ENCODE results near the gene PIGS. TPM values are rescaled to one million over a fixed set of nuclear protein-coding genes. Genes with fewer than 3 reads are reported as not detected.
"Not testable (repeated sequence)": the region's sequence is repeated elsewhere in the genome, so short reads cannot be mapped to it uniquely, and the experiment has no call there.

The PIGS gene
- 48.9 and 83.5 TPM in 2 replicates for total RNA-seq (2014; rRNA removed; shearing (Covaris generic))

DNA sequence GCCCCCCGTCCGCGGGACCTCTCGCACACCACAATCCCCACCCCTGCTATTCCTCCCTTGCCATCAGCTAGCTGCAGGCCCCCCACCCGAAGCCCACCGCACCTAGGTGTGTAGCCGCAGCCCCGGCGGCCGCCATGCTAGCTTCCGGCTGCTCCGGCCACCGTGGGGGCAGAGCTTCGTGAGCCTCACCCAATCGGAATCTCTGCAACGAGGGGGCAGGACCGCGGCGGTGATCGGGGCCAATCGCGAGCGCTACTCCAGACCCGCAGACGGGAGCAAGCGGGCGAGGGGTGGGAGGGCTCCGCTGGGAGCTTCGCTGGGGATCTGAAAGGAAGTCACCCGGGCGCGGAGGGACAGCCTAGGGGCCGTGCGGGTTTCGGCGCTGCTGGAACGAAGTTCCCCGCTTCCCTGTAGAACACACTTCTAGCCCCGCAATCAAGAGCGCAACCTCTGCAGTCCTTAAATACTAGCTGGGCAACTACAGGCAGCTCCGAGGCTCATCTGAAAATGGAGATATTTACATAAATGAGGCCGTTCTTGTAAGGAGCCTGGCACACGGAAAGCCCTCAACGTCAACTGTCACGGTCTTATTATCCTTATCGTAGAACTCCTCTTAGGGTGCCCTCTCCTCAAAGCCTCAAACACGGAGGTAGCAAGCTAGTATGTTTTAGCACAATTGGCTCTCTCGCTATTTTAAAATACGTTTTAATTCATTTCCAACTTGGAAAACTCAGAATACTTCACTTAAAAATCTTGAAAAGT, at the start of gene PIGS:
PIGS (minus strand) TSS at position 164 of the 762 bp plus-strand sequence; CDS start at position 136, 28 bp downstream.
- peak; percentile 85 for DNase-seq (ENCODE audit: low spot score)

DNA sequence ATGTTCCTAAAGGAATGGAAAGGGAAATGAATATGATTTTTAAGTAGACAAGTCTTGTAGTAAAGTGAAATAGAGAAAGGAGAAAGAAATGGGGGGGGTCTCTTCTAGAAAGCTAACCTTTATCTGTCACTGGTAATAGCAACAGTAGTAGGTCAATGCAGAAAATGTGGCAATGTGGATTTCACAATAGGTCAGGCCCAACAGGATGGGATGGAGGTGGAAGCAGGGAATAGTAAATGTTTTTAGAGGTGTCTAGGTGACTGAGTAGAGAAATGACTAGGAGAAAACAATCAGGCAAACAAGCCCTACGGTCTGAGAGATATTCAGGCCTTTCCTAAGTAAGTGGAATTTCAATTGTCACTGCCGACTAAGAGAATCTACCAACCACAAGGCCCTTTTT, 48.7 kb upstream of the PIGS start:
- no peak for DNase-seq (ENCODE audit: low spot score)

DNA sequence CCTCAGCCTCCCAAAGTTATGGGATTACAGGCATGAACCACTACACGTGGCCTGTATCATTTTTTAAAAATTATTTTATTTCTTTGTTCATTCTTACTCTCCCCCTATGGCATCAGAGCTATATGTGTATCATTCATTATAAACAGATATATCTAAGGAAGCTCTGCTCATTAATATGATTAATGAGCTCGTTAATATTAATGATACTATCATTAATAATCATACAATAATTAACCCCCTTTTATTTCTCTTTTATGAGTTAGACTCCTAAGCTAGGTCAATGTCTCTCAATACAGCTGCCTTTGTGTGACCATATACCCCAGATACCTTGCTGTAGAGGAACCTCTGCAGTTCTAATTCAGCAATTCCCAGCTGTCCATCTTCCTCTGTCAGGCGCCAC, 47.1 kb upstream of the PIGS start:
- DNase-seq (ENCODE audit: low spot score), result no peak

DNA sequence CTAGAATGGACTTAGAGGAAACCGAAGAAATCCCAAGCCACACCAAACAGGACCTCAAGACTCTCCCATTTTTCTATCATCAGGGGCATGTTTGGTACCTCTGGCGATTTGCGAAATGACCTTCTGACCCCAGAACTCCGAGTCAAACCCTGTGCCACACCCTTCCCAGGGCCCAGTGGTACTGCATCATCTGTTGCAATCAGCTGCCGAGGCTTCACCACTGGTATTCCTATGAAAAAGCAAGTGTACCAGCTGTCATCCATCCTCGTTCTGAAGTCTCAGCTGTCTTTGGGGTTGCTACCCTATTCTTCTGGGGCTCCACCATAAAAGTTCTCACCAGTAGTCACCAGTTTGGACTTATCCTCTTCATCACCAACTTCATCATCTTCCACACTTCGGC, 45.0 kb upstream of the PIGS start:
- DNase-seq (ENCODE audit: low spot score), result no peak

DNA sequence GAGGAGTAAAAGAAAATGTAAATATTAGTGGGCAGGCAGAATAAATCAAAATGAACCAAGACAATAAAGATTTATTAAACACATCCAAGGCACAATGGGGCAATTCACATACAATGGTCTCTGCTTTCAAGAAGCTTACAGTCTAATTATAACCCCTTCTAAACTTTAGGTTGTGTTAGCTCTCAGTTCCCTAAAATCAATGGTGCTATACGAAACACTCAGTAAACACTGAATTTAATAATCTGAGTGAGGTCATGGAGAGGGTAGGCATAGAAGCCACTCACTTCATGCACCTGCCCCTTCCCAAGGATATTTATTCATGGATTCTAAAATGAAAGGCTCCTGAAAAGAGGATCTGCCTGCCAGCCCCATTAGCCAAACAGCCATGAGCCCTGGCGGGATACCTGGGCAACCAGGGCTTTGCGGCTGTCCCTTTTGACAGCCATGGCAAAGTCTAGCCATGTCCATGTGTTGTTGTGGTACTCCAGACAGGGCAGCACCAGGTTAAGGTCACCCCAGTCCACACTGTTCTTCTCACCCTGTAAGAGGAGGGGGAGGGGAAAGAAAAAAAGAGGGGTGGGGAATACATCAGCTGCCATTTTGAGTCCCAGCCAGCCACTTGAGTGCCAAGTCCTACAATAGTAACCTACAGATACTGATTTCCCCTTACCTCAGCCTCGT, 44.1 kb upstream of the PIGS start:
- no peak for DNase-seq (ENCODE audit: low spot score)

DNA sequence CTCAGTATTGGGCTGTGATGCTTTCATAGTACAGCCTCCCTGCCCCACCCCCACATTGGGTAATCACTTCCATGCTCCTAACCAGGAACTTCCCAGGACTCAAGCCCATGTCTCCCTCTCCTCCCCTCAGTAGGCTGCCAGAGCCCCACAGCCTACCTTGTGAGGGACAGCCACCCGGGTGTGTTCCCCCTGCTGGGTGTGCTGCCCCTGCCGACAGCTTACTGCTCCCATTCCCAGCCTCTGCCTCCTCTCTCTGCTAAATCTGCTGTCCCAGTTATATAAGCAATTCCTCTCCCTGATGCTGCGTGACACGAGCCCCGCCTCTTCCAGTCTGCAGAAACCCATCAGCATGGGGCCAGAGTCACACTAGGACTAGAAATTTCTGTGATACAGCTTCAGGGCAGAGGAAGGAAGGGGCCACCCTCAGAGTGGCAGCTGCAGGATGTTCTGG, 42.6 kb upstream of the PIGS start, which contains the start of gene RSKR:
RSKR (minus strand) TSS at position 255 of the 451 bp plus-strand sequence; CDS start at position 231, 24 bp downstream.
- DNase-seq (ENCODE audit: low spot score), result no peak

DNA sequence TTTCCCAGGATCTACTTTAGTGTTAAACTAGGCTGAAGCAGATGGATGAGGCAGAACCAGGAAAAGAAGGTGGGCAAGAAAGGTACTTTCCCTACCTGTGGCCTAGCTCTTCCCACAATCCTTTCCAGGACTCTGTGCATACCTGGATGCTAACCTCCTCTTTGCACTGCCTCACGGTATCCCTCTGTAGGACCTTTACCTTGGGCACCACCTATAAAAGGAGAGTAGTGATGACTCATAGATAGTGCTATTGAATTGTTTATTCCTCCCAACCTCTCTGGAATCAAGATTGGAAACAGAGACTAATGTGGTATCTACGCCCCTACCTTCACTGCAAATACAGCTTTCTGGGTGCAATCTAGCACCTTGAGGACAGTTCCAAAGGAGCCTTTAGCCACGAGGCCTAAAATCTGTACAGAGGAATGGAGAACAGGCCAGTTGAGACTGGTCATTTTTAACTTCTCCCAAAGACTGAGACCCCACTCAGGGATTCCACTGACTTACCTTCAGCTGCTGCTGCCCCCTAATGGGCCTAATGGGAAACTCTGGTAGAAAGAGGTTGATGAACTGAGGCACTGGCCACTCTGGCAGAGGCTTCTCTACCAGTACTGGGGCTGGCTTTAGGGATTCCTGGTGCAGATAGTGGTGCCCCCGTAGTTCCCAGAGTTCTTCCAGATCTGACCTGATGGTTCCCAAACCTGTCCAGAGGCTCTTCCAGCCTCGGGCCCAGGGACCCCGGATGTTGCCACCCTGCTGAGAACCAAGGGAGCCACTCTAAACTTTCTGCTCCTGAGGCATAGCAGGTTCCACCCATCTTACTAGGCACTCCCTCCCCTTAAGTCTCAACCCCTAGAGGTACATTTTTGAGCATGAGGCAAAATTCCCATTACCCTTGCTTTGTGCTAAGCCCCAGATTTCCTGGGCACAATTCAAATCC, 41.9 kb upstream of the PIGS start:
- peak; percentile 27 for DNase-seq (ENCODE audit: low spot score)

DNA sequence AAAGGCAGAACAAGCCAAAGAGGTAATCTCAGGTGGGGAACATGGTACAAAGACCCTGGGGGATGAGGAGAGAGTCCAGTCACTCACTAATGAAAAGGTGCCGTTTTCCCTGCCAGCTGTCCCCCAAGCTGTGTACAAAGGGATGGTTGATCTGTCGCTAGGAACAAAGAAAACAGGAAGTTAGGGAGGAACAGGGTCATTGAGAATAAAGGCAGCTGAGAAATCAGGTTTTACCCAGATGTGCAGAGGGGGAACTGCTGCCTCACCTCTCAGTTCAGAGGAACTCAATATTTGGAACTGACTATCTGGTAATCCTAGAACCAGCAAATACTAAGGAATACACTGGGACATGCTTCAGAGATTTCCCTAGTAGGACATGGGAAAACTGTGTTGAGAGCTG, 41.2 kb upstream of the PIGS start:
- DNase-seq (ENCODE audit: low spot score), result no peak

DNA sequence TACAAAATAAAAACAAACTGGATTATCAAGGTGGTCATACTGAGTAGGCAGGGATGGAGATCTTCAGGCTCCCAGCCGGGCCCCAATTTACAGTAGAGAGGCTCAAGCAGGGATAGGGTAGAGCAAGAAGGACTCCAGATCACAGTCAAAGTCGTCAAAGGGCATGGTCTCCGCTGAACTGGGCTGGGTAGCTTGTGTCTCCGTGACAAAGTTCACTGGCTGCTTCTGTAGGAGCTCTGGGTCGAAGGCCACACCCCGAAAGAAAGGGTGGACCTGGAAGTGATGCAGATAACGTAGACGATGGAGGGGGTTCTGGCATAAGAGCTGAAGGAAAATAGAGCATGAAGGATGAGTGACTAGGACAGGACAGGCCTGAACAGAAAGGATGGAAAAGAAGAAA, 39.1 kb upstream of the PIGS start:
- DNase-seq (ENCODE audit: low spot score), result no peak

DNA sequence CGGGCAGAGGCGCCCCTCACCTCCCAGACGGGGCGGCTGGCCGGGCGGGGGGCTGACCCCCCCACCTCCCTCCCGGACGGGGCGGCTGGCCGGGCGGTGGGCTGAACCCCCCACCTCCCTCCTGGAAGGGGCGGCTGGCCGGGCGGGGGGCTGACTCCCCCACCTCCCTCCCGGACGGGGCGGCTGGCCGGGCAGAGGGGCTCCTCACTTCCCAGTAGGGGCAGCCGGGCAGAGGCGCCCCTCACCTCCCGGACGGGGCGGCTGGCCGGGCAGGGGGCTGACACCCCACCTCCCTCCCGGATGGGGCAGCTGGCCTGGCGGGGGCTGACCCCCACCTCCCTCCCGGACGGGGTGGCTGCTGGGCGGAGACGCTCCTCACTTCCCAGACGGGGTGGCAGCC, 32.7 kb upstream of the PIGS start:
- DNase-seq (ENCODE audit: low spot score), result not testable (repeated sequence)

DNA sequence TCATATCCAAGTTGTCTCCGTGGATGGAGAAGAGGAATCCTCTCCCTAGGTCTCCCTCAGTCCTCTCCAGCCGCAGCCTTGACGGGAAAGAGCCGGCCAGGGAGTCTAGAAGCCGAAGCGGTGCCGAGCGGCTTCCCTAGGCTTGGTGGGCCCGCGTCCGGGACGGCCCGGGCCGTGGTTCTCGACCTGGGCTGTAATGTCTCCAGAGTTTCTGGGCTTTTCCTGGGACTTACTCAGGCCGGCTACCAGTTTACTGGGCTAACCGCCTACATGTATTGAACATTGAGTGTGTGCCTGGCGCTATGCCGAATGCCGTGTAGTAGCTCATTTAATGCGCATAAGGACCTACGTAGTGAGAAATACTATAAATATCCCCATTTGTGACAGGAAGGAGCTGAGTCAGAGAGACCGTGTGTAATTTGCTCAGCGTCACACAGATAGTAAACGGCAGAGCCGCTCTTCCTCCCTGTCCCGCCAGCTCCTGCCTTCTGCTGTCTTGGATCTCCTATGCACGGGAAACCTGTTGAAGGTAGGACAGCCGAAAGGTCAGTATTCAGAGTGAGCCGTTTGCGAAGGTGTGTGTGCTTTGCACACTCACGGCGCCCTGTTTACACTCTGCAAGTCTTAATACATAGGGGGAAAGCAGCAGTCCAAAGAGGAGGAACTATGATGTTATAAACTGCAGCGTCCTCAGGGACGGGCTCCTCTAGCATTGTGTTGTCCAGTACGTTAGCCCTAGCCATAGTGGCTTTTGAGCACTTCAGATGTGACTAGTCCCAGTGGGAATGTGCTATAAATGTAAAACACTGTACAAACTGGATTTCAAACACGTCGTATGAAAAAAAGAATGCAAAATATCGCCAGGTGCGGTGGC, 28.2 kb upstream of the PIGS start:
- peak; percentile 91 for DNase-seq (ENCODE audit: low spot score)

DNA sequence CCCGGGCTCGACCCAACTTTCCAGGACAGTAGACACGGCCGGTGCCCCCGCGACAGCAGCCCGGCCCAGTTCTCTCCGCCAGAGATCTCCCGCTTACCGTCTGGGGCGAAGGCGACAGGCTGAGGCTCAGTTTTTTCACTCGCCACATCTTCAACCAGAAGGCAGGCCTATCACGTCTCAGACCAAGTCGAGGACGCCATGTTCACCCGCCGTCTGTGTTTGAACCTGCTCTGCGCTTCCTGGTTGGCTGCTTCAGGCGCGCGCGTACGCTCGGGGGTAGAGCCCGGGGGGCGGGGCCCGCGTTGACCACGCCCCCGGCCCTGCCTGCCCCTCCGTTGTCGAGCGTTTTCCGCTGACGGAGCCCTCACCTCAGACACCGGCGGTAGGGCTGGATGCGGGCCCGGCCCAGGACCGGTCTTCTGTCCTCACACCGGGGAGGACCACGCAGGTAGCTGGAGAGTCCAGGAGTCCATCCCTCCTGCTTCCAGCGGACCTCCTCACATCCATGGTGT, 27.5 kb upstream of the PIGS start, which contains the start of gene SPAG5:
SPAG5 (minus strand) TSS at position 227 of the 512 bp plus-strand sequence; CDS start at position 148, 79 bp downstream.
- DNase-seq (ENCODE audit: low spot score), result peak; percentile 95

DNA sequence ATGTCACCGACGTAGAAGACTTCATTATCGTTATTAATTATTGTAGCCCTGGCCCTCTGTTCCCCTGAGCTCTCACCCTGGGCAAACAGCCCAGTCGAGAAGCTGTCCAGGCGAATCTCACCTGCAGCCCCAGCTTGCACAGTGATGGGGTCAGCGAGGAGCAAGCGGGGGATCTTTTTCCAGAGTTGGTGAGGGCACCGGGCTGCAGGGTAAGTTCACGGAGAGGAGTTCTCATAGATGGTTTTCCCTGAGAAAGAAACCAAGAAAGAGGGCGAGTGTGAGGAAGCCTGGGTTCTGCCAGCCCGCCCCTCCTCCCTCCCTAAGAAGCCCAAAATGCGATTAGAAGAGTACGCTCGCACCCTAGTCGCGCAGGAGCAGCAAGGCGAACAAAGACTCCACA, 27.1 kb upstream of the PIGS start:
- no peak for DNase-seq (ENCODE audit: low spot score)

DNA sequence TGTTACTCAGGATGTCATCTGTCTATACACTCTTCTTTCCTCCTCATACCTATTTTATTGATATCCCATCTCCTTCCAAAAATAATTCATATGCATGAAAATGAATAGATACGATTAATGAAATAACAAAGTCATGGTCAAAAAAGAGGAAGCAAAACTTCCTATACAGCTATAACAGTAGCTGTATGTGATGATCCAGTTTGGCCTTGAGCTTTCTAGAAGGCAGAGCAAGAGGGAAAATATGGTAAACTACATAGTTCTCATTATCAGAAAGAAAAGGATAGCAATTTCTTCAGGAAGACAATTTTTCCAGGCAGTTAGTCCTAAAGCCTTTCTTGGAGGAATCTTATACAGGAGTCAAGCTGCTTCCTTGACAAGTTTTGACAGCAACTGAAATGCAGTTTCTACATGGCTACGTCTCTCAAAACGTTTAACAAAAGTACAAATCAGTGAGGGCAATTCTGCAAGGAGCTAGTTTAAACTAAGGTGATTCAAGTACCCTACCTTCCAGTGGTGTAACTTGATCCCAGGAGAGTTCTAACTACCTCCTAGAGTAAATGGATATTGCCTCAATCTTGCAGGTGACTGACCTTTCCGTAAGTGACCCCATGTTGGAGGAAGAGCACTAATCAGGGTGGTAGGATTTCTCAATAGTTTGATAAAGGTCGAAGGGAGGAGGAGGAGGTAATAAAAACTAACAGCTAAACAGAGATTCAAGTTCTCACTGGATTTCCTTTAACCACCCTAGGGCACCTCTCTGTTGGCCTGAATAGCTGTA, 26.5 kb upstream of the PIGS start:
- DNase-seq (ENCODE audit: low spot score), result no peak

DNA sequence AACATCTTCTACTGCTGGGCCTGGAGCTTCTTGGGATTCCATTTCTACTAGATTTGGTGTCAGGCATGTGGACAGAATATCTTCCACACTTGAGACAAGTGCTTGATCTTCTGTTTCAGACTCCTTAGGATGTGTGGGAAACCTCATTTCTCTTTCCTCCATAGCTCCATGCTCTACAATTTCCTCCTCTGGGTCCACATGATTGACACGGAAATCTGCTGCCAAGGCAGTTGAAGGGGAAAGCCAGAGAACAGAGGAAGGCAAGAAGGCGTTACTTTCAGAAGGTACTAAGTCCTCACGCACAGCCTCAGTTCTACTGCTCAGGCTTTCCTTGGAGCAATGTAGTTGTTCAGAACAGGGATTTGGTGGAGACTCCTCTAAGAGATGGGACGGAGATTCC, 20.9 kb upstream of the PIGS start:
- no peak for DNase-seq (ENCODE audit: low spot score)

DNA sequence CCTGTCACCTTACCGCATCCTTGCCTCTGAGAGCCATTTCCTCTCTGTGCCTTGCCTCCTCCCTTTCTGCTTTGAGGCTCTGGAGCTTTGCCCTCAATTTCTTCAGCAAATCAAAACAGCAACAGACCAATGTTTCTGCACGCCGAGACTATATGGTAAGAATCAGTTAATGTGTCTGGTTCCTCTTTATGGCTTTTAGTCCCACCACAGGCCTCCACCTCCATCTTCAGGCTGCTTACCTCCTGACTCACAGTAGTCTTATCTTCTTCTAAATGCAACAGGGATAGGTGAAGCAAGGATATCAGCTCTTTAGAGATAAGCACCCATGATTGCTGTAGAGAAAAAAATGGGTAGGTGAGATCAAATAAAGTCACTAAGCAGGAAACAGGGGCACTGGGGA, 14.5 kb upstream of the PIGS start:
- DNase-seq (ENCODE audit: low spot score), result no peak

DNA sequence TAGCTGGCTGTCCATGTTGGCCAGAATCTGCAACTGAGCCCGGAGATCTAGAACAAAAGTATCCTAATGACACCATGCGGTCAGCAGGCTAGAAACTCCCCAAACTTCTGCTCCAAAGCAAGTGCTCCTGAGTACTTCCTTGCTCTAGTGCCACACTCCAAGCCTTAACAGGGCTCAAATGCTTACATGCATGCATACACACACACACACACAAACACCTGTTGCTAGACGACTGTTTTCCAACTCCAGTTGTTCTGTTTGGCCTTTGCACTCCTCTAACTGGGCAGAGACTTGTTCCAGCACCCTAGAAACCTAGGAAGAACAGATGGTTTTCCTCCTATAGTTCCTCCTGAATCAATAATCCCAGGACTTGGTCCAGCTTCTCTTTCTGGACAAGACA, 13.1 kb upstream of the PIGS start:
- DNase-seq (ENCODE audit: low spot score), result no peak

DNA sequence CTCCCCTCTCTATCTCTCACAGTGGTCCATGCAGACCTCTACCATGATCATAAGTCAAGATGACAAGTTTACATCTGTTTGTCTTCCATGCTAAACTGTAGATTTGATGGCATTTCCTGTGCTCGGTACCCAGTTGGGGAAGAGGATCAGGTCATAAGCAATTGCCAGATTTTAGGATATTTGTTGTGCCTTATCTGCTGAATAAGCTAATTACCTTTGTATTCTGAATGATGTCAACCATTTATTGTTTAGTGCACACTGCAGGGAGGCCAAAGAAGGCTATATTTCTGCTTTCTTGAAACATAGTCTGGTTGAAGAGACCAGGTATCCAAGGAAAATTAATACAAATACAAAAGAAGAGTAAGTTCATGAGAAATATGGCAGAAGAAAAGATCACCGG, 11.2 kb upstream of the PIGS start:
- DNase-seq (ENCODE audit: low spot score), result no peak

DNA sequence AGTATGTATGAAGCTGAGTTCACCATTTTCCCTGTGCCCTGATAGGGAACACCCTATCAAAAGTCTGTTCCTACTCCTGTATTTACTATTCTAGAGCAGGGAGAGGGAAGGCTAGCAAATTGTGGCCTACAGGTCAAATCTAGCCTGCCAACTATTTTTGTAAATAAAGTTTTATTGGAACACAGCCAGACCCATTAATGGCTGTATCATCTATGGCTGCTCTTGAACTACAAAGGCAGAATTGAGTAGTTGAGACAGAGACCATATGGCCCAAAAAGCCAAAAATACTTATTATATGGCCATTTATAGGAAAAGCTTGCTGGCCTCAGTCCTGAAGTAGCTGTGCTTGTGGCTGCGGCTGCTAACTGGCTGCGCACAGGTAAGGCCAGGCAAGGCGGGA, 9.6 kb upstream of the PIGS start:
- no peak for DNase-seq (ENCODE audit: low spot score)

DNA sequence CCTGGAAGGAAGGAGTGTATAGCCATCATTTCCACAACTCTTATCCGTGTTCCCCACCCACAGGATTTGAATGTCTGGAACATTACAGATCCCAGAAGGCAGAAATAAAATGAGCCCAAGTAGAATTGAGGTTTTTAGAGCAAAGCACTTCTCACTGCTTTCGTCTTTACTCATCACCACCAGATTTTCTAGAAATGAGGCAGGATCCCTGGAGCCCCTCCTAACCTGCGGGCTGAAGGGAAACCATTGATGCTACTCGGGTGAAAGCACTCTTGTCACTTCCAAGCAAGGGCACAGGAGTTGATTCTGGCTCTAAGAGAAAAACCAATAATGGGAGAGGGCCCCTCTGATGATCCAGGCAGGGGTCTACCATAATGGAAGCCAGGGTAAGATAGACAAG, 8.2 kb upstream of the PIGS start:
- DNase-seq (ENCODE audit: low spot score), result no peak
